ENCODE measurements around the gene TOR3A. TPM values are rescaled to one million over a fixed set of nuclear protein-coding genes. Genes with fewer than 3 reads are reported as not detected.

Gene TOR3A
- total RNA-seq, 1 donor from 2014 or later, result 23.2 TPM

DNA sequence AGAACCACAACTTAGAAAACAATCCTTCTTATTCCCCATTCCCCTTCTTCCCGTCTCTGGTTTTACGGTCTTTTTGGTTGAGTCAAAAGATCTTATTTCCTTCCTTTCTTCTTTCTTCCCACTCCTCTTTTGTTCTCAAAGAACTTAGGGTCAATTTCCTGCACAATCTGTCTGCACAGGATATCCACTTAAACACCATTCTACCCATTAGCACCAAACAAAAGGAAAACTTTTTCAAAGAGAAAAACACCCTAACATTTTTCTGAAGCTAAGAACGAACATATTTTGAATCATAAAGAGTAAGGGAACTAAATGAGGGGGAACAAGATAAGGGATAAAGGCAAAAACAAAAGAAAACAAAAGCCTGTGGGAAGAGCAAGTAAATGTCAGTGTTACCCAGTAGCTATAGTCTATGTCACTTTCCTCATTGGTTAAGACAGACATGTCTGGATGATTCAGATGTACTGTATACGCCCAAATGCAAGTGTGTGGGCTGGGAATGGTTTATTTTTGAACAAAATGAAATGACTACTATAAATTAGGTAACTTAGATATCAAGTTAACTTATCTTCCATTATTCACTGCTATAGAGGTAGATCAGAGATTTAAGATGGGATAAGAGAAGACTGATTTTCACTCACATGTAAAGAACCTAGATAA, 59.9 kb downstream of the TOR3A start:
- TF ChIP-seq, protein P1, sequence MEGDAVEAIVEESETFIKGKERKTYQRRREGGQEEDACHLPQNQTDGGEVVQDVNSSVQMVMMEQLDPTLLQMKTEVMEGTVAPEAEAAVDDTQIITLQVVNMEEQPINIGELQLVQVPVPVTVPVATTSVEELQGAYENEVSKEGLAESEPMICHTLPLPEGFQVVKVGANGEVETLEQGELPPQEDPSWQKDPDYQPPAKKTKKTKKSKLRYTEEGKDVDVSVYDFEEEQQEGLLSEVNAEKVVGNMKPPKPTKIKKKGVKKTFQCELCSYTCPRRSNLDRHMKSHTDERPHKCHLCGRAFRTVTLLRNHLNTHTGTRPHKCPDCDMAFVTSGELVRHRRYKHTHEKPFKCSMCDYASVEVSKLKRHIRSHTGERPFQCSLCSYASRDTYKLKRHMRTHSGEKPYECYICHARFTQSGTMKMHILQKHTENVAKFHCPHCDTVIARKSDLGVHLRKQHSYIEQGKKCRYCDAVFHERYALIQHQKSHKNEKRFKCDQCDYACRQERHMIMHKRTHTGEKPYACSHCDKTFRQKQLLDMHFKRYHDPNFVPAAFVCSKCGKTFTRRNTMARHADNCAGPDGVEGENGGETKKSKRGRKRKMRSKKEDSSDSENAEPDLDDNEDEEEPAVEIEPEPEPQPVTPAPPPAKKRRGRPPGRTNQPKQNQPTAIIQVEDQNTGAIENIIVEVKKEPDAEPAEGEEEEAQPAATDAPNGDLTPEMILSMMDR (conservative IDR thresholded peaks at IDR 0.05), result no peak
- H3K27me3 Mint-ChIP-seq, result no peaks in the 10 kb centered on the region
- peak overlapping the region; percentile 1 for H3K27ac Mint-ChIP-seq
- no peaks in the 10 kb centered on the region for H3K9me3 Mint-ChIP-seq
- H3K4me3 Mint-ChIP-seq, result no peak overlapping the region
- peaks cover 8% of the 10 kb centered on the region for H3K4me1 Mint-ChIP-seq (ENCODE audit: unreplicated experiment)
- peaks cover 14% of the 10 kb centered on the region for H3K36me3 Mint-ChIP-seq
- no peak for DNase-seq (ENCODE audit: extremely low spot score, unreplicated experiment)

DNA sequence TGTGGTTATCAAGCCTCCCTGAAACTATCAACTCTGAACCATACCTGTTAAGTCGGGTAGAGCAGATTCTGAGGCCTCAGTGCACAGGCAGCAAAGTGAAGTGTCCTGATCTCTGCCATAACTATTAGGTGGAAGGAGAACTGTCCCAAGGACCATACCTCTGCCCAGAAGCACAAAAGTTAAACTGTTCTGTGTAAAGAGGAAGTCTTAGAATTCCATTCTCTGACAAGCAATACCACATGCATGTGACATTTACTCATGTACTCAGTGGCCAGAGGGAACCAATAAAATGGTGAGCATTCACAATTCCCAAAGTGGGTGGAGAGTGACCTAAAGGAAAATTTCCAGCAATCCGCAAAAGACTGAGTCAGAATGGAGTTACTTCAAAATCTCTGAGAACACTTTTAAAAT, 61.0 kb downstream of the TOR3A start:
- H3K4me3 Mint-ChIP-seq, result no peak overlapping the region
- TF ChIP-seq, protein P1 (conservative IDR thresholded peaks at IDR 0.05), result no peak
- no peak for DNase-seq (ENCODE audit: extremely low spot score, unreplicated experiment)
- no peaks in the 10 kb centered on the region for H3K27me3 Mint-ChIP-seq
- peaks cover 8% of the 10 kb centered on the region for H3K4me1 Mint-ChIP-seq (ENCODE audit: unreplicated experiment)
- no peaks in the 10 kb centered on the region for H3K9me3 Mint-ChIP-seq
- H3K27ac Mint-ChIP-seq, result peak overlapping the region; percentile 9
- H3K36me3 Mint-ChIP-seq, result peaks cover 14% of the 10 kb centered on the region

DNA sequence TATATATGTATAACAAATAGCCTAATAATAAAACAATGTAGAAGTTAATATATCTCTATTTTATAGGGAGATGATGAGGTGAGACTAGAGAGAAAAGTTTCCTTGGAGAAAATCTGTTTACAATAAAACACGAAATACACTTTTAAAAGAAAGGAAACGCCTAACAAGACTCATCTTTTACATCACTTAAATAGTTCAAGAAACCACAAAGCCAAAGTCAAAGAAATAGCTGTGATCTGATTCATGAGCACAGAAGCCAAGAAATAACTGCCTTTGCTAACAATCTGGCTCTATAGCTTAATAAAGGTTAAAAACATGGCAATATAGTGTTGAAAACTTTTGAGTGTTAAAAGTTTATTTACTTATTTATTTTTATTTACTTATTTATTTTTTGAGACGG, 61.5 kb downstream of the TOR3A start:
- peaks cover 14% of the 10 kb centered on the region for H3K36me3 Mint-ChIP-seq
- H3K4me3 Mint-ChIP-seq, result no peak overlapping the region
- H3K27ac Mint-ChIP-seq, result no peak overlapping the region
- TF ChIP-seq, protein P1 (conservative IDR thresholded peaks at IDR 0.05), result no peak
- DNase-seq (ENCODE audit: extremely low spot score, unreplicated experiment), result no peak
- H3K9me3 Mint-ChIP-seq, result no peaks in the 10 kb centered on the region
- peaks cover 8% of the 10 kb centered on the region for H3K4me1 Mint-ChIP-seq (ENCODE audit: unreplicated experiment)
- no peaks in the 10 kb centered on the region for H3K27me3 Mint-ChIP-seq

DNA sequence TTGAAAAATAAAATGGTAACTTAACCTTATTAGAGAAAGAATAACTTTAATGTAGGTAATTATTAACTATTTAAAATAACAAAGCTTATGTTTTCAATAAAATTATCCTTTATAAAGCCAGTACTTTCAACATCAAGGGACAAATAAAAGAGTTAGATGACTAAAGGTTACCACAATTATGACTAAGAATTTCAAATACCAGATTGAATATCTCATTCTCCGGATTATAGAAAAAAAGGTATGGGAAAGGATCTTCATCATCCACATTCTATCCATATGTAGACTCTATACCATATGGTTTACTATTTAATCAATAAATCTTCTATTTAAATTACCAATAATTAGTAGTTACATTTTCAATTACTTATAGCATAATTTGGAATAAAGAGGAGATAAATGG, 62.8 kb downstream of the TOR3A start:
- TF ChIP-seq, protein P1 (conservative IDR thresholded peaks at IDR 0.05), result no peak
- no peaks in the 10 kb centered on the region for H3K27me3 Mint-ChIP-seq
- peaks cover 11% of the 10 kb centered on the region for H3K36me3 Mint-ChIP-seq
- no peaks in the 10 kb centered on the region for H3K9me3 Mint-ChIP-seq
- no peak overlapping the region for H3K27ac Mint-ChIP-seq
- H3K4me1 Mint-ChIP-seq (ENCODE audit: unreplicated experiment), result peaks cover 8% of the 10 kb centered on the region
- H3K4me3 Mint-ChIP-seq, result no peak overlapping the region
- no peak for DNase-seq (ENCODE audit: extremely low spot score, unreplicated experiment)

DNA sequence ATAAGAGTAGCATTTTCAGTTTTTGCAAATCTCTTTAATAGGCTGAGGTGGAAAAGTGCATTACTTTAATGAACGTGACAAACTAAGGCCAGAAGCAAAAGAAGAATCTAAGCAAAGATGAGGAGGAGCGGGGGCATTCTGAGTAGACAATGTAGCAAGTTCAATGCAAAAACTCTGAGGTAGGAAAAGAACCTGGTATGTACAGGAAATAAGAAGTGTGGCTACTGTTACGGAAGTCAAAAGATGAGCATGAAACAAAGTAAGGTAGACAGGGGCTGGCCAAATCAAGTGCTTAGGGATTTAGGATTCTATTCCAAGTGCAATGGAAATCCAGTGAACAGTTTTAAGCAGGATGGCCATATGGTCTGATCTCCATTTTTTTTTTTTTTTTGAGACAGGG, 63.7 kb downstream of the TOR3A start:
- TF ChIP-seq, protein P1 (conservative IDR thresholded peaks at IDR 0.05), result no peak
- Mint-ChIP-seq H3K4me3 (no peak overlapping the region), H3K4me1 (ENCODE audit: unreplicated experiment) (peaks cover 8% of the 10 kb centered on the region)

More for the DNA sequence above, 63.7 kb downstream of the TOR3A start:
- Mint-ChIP-seq H3K27me3 (no peaks in the 10 kb centered on the region), H3K9me3 (no peaks in the 10 kb centered on the region), H3K36me3 (peaks cover 9% of the 10 kb centered on the region), H3K27ac (no peak overlapping the region)
- DNase-seq (ENCODE audit: extremely low spot score, unreplicated experiment), result no peak

Other genes starting within 250 kb of the TOR3A start
- 0.43 and 17.9 TPM in 2 replicates for gene ANGPTL1, start 211.0 kb upstream of the TOR3A start, total RNA-seq (ENCODE audit: low replicate concordance)
- 40.1 and 41.0 TPM in 2 replicates for gene FAM20B, start 56.2 kb upstream of the TOR3A start, total RNA-seq (ENCODE audit: low replicate concordance)
- gene ABL2, start 147.6 kb downstream of the TOR3A start, total RNA-seq (ENCODE audit: low replicate concordance), result 13.7 and 18.6 TPM in 2 replicates
- 43.7 and 53.1 TPM in 2 replicates for gene SOAT1, start 211.7 kb downstream of the TOR3A start, total RNA-seq (ENCODE audit: low replicate concordance)